HEK293T (cell line): ENCODE results near the gene STK24.

Experiments
- CTCF ChIA-PET: fragments of 350-600 bp; formaldehyde crosslinking; extraction: SDS; loops from one replicate; lab custom pipeline; 2021; ENCODE audit warnings: antibody characterized with exemption, inconsistent platforms; lab: Yijun Ruan, JAX
- POLR2A ChIA-PET: fragments of 350-600 bp; formaldehyde crosslinking; extraction: SDS; loops from one replicate; lab custom pipeline; 2020; ENCODE audit warnings: antibody characterized with exemption, inconsistent platforms; lab: Yijun Ruan, JAX
- DNase-seq: peaks from one replicate; pipeline ENCODE4 v3.0.0; 2012; ENCODE audit warnings: mixed read lengths; ENCODE audit errors: extremely low spot score
- ARNT ChIP-seq: fragments of 450-650 bp; IDR thresholded peaks from 2 replicates; pipeline ENCODE4 v1.6.1; 2017; ENCODE audit warnings: mild to moderate bottlenecking
- BHLHE40 ChIP-seq: fragments of 450-650 bp; IDR thresholded peaks from 2 replicates; pipeline ENCODE4 v1.6.1; 2016; ENCODE audit warnings: mild to moderate bottlenecking, moderate library complexity, borderline replicate concordance
- CTBP1 ChIP-seq: fragments of 450-650 bp; IDR thresholded peaks from 2 replicates; pipeline ENCODE4 v1.6.1; 2016; ENCODE audit warnings: borderline replicate concordance
- ELF4 ChIP-seq: fragments of 450-650 bp; IDR thresholded peaks from 2 replicates; pipeline ENCODE4 v1.6.1; 2017; ENCODE audit warnings: antibody characterized with exemption
- FOXA1 ChIP-seq: fragments of 450-650 bp; IDR thresholded peaks from 2 replicates; pipeline ENCODE4 v1.6.1; 2016; ENCODE audit warnings: mild to moderate bottlenecking
- FOXK2 ChIP-seq: fragments of 450-650 bp; IDR thresholded peaks from 2 replicates; pipeline ENCODE4 v1.6.1; 2016; ENCODE audit warnings: mild to moderate bottlenecking
- FOXM1 ChIP-seq: fragments of 450-650 bp; IDR thresholded peaks from 2 replicates; pipeline ENCODE4 v1.6.1; 2017; ENCODE audit warnings: mild to moderate bottlenecking, borderline replicate concordance
- HDGF ChIP-seq: fragments of 450-650 bp; IDR thresholded peaks from 2 replicates; pipeline ENCODE4 v1.6.1; 2017; ENCODE audit warnings: antibody characterized with exemption, borderline replicate concordance
- L3MBTL2 ChIP-seq: fragments of 450-650 bp; conservative IDR thresholded peaks from 2 replicates; pipeline ENCODE4 v1.6.1; 2016; ENCODE audit warnings: mild to moderate bottlenecking
- LEF1 ChIP-seq: fragments of 450-650 bp; IDR thresholded peaks from 2 replicates; pipeline ENCODE4 v1.6.1; 2017; ENCODE audit warnings: mild to moderate bottlenecking, borderline replicate concordance
- NFRKB ChIP-seq: fragments of 450-650 bp; IDR thresholded peaks from 2 replicates; pipeline ENCODE4 v1.6.1; 2016; ENCODE audit warnings: mild to moderate bottlenecking, moderate library complexity
- PKNOX1 ChIP-seq: fragments of 450-650 bp; IDR thresholded peaks from 2 replicates; pipeline ENCODE4 v1.6.1; 2016
- SP1 ChIP-seq: fragments of 450-650 bp; IDR thresholded peaks from 2 replicates; pipeline ENCODE4 v1.6.1; 2017
- SUZ12 ChIP-seq: fragments of 450-650 bp; IDR thresholded peaks from 2 replicates; pipeline ENCODE4 v1.6.1; 2016; ENCODE audit warnings: mild to moderate bottlenecking
- TARDBP ChIP-seq: fragments of 450-650 bp; IDR thresholded peaks from 2 replicates; pipeline ENCODE4 v1.6.1; 2016
- ZNF384 ChIP-seq: fragments of 450-650 bp; IDR thresholded peaks from 2 replicates; pipeline ENCODE4 v1.6.1; 2016

The STK24 gene

DNA sequence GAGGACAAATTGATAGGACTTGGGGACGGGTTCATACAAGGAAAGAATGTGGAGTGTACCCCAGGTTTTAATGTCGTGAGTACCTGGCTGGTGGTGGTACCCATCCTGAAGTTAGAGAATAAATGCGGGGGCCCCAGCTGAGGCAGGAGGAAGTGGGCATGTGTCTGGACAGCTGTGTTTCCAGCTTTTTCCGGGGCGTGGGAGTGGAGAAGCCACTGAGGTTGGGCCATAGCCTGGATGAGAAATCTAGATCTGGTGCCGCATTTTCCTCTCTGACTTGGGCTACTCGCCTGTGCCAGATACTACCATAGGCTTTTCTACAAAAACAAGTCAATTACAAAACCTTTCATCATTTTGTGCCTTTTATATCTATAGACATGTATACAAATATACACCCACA is 147.4 kb downstream of the STK24 start:
- TF ChIP-seq FOXA1 = no peak
- no peak for TF ChIP-seq SUZ12
- DNase-seq = no peak
- ChIA-PET CTCF (no interaction called here), POLR2A (no interaction called here)

GRCh38 chr13:98429081-98429480 is 147.8 kb downstream of the STK24 start:
- ChIA-PET POLR2A (no interaction called here), CTCF (no interaction called here)
- TF ChIP-seq NFRKB (no peak), TARDBP (no peak), ELF4 (no peak), LEF1 (no peak), FOXM1 (no peak), FOXA1 (no peak), PKNOX1 (no peak), HDGF (no peak), FOXK2 (no peak), L3MBTL2 (no peak), ARNT (no peak), SUZ12 (no peak), BHLHE40 (no peak), SP1 (no peak), ZNF384 (no peak), CTBP1 (no peak)
- DNase-seq = no peak

- POLR2A ChIA-PET = no interaction called here
- CTCF ChIA-PET = no interaction called here
- no peak for DNase-seq
- TF ChIP-seq LEF1 (no peak), ARNT (no peak), ELF4 (no peak), FOXA1 (no peak), TARDBP (no peak), HDGF (no peak), PKNOX1 (no peak), CTBP1 (no peak), FOXK2 (no peak), SUZ12 (no peak)
Measured at GRCh38 chr13:98428256-98428966, 148.5 kb downstream of the STK24 start.

GRCh38 chr13:98427331-98427995 is 149.4 kb downstream of the STK24 start:
- POLR2A ChIA-PET = no interaction called here
- CTCF ChIA-PET = no interaction called here
- TF ChIP-seq TARDBP (no peak), PKNOX1 (no peak)
- no peak for DNase-seq

DNA sequence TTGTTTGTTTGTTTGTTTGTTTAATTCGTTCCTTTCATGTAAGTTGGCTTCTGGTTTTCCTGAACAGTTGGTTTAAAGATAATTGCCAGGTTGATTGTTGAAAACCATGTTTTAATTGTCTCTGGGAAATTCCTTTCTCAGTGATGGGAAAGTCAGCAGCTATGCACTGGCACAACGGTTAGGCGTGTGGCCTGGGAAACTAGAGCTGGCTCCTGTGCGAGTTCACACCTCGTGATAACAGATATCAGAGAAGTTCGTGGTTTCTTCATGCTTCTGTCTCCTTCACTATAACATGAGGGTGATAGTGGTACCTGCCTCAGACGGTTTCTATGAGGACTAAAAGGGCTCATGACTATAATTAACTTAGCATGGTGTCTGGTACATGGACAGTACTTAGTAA is 153.5 kb downstream of the STK24 start:
- ChIA-PET CTCF (no interaction called here), POLR2A (no interaction called here)
- DNase-seq = no peak
- no peak for TF ChIP-seq ZNF384
- TF ChIP-seq L3MBTL2 = no peak
- no peak for TF ChIP-seq CTBP1
- no peak for TF ChIP-seq BHLHE40
- no peak for TF ChIP-seq FOXA1
- no peak for TF ChIP-seq FOXM1
- TF ChIP-seq NFRKB = no peak
- TF ChIP-seq ARNT = no peak
- no peak for TF ChIP-seq SUZ12
- no peak for TF ChIP-seq FOXK2
- no peak for TF ChIP-seq ELF4
- no peak for TF ChIP-seq TARDBP
- TF ChIP-seq LEF1 = no peak
- no peak for TF ChIP-seq PKNOX1
- TF ChIP-seq HDGF = no peak
- TF ChIP-seq SP1 = no peak

- no peak for DNase-seq
- ChIA-PET POLR2A (no interaction called here), CTCF (no interaction called here)
- no peak for TF ChIP-seq TARDBP
- no peak for TF ChIP-seq L3MBTL2
- TF ChIP-seq FOXM1 = no peak
- no peak for TF ChIP-seq ARNT
- TF ChIP-seq PKNOX1 = no peak
- TF ChIP-seq CTBP1 = no peak
Measured at GRCh38 chr13:98422046-98422445, 154.9 kb downstream of the STK24 start.
